Measurements from ENCODE around the gene LMBRD2.
"Not testable (repeated sequence)": the region's sequence is repeated elsewhere in the genome, so short reads cannot be mapped to it uniquely, and the experiment has no call there.

LMBRD2 gene

GRCh38 chr5:36161361-36161760 is 9.7 kb upstream of the LMBRD2 start:
- no peak for DNase-seq (ENCODE audit: low read depth)

DNA sequence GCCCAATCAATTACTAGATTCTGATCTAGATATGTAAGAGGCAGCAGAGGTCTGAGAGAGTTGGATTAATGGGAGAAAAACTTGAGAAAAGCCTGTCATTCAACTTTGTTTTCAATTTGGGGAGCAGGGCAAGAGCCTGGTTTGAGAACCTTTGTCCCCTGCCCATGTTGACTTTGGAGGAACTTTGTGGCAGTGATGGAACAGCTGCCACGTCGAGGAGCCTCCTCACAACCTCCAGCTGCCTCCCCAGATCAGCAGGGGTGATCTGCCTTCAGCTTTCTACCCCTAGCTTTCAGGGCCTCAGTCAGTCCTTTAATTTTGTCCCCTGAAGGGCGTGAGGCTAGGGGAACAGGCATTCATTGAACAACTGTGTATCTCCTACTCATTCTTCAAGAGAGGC is 8.9 kb upstream of the LMBRD2 start:
- no peak for DNase-seq (ENCODE audit: low read depth)

- DNase-seq (ENCODE audit: low read depth), result no peak
Measured at GRCh38 chr5:36158144-36158543, 6.5 kb upstream of the LMBRD2 start.

GRCh38 chr5:36156619-36157018 is 4.9 kb upstream of the LMBRD2 start:
- DNase-seq (ENCODE audit: low read depth), result peak; percentile 82

DNA sequence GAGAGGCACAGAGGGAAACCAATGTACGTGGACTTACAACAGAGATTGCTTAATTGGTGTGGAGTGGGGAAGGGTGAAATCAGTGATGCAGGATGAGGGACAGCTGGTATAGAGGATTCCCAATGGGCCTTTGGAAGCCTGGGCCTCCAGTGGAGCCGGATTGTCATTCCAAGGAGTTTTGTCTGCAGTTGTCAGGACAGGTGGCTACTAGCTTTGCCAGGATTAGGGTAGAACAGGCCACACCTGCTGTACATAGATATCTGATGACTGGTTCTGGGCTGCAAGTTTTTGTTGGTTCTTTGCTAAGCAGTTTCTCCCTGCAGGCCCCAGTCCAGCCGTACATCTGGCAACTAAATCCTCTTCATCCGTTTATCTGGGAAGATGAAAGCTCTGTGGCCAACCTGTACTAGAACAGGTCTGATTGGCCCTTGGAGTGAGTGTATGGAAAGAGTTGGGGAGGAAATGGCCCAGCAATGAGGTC is 4.5 kb upstream of the LMBRD2 start:
- DNase-seq (ENCODE audit: low read depth), result no peak

DNA sequence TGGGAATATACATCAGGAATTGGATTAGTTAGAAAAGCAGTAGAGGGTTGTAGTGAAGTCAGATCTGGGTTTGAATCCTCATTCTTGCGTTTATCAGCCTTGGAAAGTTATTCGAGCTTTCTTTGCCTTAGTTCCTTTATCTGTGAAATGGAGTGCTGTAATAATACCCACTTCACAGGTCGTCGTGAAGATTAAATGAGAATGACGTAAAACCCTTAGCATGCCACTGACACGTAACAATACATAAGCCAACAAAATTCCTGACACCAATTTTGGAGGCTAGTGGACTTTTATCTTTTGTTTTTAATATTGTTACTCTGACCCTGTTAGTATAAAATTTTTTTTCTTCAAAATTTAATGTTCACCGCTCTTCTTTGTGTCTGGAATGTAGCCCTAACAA is 3.6 kb upstream of the LMBRD2 start:
- no peak for DNase-seq (ENCODE audit: low read depth)

GRCh38 chr5:36153726-36154125 is 2.0 kb upstream of the LMBRD2 start:
- DNase-seq (ENCODE audit: low read depth), result no peak

- no peak for DNase-seq (ENCODE audit: low read depth)
Measured at GRCh38 chr5:36153298-36153677, 1.6 kb upstream of the LMBRD2 start.

DNA sequence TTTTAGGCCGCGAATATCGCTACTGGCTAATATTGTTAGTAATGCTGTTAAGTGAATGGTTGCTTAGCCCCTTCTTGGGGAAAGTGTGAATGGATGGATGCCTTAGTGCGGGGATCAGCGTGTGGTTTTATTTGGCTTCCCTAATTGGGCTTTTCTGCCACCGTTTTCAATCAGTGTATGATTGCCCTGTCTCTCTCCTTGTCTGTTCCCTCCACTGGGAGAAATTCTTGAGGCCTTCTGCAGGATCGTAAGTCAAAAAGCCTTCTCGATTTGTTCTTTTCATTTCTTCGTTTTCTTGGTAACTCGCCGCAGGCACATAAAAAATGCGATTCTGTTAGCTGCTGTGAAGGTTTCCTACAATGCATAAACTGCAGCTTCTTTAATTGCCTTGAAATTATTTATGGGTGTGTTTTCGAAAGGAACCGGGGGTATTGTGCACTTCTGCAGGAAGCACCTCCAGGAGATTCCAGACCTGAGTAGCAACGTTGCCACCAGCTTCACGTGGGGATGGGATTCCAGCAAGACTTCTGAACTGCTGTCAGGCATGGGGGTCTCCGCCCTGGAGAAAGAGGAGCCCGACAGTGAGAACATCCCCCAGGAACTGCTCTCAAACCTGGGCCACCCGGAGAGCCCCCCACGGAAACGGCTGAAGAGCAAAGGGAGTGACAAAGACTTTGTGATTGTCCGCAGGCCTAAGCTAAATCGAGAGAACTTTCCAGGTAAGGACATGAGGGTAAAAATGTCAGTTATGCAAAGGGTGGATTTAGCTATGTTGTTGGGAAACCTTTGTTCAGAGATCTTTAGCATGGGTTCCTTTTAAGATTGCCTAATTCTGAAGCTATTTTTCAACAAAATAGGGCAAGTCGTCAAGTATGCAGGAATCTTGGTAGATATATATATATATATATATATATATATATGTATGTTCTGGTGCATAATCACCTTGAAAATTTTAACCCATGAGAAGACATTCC is 924 bp upstream of the LMBRD2 start:
- DNase-seq (ENCODE audit: low read depth), result no peak

DNA sequence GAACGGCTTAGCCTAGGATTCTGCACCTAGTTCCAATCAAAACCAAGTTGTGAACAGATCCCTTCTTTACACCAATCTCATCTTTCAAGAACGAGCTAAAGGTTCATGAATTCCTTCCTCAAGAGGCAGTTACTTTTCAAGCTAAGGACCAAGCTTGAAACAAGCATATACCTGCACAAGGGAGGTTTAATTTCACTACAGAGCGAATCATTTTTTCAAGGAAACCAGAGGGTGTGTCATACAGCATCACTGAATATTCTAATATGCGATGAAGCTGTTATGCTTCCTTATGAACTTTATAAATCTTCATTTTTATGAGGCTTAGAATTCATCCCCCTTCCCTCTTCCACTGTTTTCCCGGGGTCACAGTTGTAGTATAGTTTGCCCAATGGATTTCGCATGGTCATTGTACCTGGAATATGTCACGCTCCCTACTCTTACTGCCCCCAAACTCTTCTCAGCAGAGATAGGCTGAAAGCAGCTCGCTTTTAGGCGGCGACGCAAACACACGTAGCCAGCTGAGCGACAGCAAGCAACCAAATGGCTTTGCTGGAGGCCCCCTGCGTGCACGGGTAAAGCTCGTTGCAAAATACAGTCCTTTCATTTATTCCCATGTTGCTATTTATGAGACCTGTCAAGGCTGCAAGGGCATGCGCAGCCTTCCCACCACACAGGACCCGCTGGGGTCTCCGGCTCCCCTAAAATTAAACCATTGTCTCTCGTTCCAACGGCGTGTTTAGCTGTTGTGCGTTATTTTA is 832 bp downstream of the LMBRD2 start:
- DNase-seq (ENCODE audit: low read depth), result no peak

- no peak for DNase-seq (ENCODE audit: low read depth)
Measured at GRCh38 chr5:36147681-36148080, 4.0 kb downstream of the LMBRD2 start.

DNA sequence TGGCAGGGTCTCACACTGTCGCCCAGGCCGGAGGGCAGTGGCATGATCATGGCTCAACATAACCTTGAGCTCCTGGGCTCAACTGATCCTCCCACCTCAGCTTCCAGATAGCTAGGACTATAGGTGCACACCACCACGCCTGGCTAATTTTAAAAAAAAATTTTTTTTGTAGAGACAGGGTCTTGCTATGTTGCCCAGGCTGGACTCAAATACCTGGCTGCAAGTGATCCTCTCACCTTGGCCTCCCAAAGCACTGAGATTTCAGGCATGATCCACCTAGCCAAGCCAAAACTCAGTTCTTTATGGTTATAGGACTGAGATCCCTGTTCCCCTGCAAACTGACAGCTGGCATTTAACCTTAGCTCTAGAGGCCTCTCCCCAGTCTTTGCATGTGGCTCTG is 5.3 kb downstream of the LMBRD2 start:
- no peak for DNase-seq (ENCODE audit: low read depth)

DNA sequence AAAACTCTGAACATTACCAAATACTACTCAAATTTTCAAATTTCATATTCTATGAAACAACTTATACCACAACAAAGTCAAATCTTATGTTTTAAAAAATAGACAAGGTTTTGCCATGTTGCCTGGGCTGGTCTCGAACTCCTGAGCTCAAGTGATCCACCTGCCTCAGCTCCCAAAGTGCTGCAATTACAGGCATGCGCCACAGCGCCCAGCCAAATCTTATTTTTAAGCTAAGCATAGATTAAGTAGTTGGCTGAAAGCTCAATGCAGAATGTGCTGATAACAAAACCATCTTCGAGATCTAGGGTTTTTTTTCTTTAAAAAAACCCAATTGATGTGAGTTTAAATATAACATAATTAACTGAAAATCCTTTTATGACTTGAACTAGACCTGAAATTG is 6.4 kb downstream of the LMBRD2 start:
- no peak for DNase-seq (ENCODE audit: low read depth)

- DNase-seq (ENCODE audit: low read depth), result no peak
Measured at GRCh38 chr5:36138900-36139683, 12.6 kb downstream of the LMBRD2 start.

- DNase-seq (ENCODE audit: low read depth), result no peak
Measured at GRCh38 chr5:36136581-36136980, 15.1 kb downstream of the LMBRD2 start.

DNA sequence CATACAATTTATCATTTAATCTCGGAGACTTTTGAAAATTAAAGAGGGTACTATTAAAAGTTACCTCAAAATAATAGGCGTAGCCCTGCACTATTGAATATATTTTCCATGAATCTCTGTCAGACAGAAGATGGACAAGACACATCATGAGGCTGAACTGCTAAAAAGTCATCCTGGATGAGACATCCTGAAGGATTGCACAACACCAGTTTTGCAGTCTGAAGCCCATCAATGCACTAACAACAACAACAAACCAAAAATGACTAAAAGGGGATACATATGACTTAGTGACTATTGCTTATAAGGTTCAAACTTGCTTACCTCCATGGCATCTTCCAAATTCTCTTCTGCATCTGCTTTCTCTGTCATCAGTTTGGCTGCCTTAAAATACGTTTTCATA is 15.7 kb downstream of the LMBRD2 start:
- DNase-seq (ENCODE audit: low read depth), result no peak

DNA sequence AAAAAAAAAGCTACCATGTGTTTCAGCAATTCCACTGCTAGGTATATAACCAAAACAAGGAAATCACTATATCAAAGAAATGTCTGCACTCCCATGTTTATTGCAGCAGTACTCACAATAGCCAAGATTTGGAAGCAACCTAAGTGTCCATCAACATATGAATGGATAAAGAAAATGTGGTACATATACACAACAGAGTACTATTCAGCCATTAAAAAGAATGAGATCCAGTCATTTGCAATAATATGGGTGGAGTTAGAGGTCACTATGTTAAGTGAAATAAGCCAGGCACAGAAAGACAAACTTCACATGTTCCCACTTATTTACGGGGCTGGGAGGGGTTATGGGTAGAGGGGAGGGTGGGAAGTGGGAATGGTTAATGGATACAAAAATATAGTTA is 18.7 kb downstream of the LMBRD2 start:
- not testable (repeated sequence) for DNase-seq (ENCODE audit: low read depth)

DNA sequence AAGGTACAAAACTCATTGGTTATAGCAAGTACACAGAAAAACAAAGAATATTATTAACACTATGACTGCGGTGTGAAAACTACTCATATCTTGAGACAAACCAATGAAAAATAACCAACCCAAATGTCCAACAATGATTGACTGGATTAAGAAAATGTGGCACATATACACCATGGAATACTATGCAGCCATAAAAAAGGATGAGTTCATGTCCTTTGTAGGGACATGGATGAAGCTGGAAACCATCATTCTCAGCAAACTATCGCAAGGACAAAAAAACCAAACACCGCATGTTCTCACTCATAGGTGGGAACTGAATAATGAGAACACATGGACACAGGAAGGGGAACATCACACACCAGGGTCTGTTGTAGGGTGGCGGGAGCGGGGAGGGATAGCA is 22.0 kb downstream of the LMBRD2 start:
- DNase-seq (ENCODE audit: low read depth), result not testable (repeated sequence)

- no peak for DNase-seq (ENCODE audit: low read depth)
Measured at GRCh38 chr5:36128795-36129194, 22.9 kb downstream of the LMBRD2 start.

GRCh38 chr5:36125868-36126267 is 25.8 kb downstream of the LMBRD2 start:
- DNase-seq (ENCODE audit: low read depth), result no peak

DNA sequence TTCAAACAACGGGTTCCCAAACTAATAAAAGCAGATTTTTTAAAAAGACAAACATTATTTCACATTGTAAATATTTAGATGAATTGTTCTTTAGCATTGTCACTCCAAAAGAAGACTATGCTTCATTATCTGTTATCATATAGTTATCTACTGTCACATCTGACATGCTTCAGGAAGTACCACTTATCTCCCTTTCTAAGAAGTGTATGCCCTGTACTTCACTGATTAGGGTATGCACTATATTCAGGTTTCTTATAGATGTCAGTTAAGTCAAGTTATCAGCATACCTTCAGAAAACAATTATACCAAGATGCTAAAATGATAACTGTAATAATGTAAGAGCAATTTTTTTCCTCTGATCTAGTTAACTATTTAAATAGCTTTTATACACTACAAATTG is 40.4 kb downstream of the LMBRD2 start:
- no peak for DNase-seq (ENCODE audit: low read depth)

GRCh38 chr5:36108758-36109460 is 42.8 kb downstream of the LMBRD2 start:
- peak; percentile 17 for DNase-seq (ENCODE audit: low read depth)
